Activated naive CD8-positive, alpha-beta T cell treated with anti-CD3 and anti-CD28 coated beads for 36 hours (primary cell): ENCODE data around the gene KYAT1. TPM values are rescaled to one million over a fixed set of nuclear protein-coding genes. Genes with fewer than 3 reads are reported as not detected.

ENCODE experiments used
- DNase-seq: peaks from one replicate; pipeline ENCODE4 v3.0.0; 2021
- H3K27ac Mint-ChIP-seq: one replicate; pipeline ENCODE4 v1.8.0; 2022; ENCODE audit warnings: mild to moderate bottlenecking, moderate library complexity, mixed read lengths
- H3K27me3 Mint-ChIP-seq: one replicate; pipeline ENCODE4 v1.8.0; 2022; ENCODE audit warnings: mild to moderate bottlenecking, mixed read lengths
- H3K36me3 Mint-ChIP-seq: one replicate; pipeline ENCODE4 v1.8.0; 2021; ENCODE audit warnings: mild to moderate bottlenecking, mixed read lengths
- H3K4me1 Mint-ChIP-seq: one replicate; pipeline ENCODE4 v1.8.0; 2021; ENCODE audit warnings: mixed read lengths
- H3K4me3 Mint-ChIP-seq: one replicate; pipeline ENCODE4 v1.8.0; 2022; ENCODE audit warnings: mild to moderate bottlenecking, moderate library complexity, mixed read lengths
- H3K9me3 Mint-ChIP-seq: one replicate; pipeline ENCODE4 v1.8.0; 2022; ENCODE audit warnings: mixed read lengths
- total RNA-seq, 2 experiments: library from RNA; stranded (reverse); gene quantifications; one replicate each; pipeline ENCODE4 v1.2.3, GENCODE V29; 2021

Gene KYAT1
- total RNA-seq: 1 to 10 TPM; 7.4 to 9.4 TPM

GRCh38 chr9:128881884-128882676, at the start of gene KYAT1, which contains the start of gene LRRC8A:
Gene KYAT1 (minus strand): TSS chr9:128881950. CDS start chr9:128845405, 36,545 bp downstream.
Gene LRRC8A (plus strand): TSS chr9:128882133. CDS start chr9:128907165, 25,032 bp downstream.
- H3K36me3 Mint-ChIP-seq: peaks cover 18% of the 10 kb centered on the region
- H3K4me3 Mint-ChIP-seq: peak within 1 kb of the TSS; percentile 96
- no peaks in the 10 kb centered on the region for H3K27me3 Mint-ChIP-seq
- peak within 1 kb of the TSS; percentile 93 for H3K27ac Mint-ChIP-seq
- H3K4me1 Mint-ChIP-seq: peaks cover 43% of the 10 kb centered on the region
- DNase-seq: peak; percentile 99
- H3K9me3 Mint-ChIP-seq: no peaks in the 10 kb centered on the region

- DNase-seq: no peak
- H3K4me1 Mint-ChIP-seq: peaks cover 7% of the 10 kb centered on the region
- no peaks in the 10 kb centered on the region for H3K36me3 Mint-ChIP-seq
- no peak overlapping the region for H3K27ac Mint-ChIP-seq
- no peaks in the 10 kb centered on the region for H3K27me3 Mint-ChIP-seq
- no peak overlapping the region for H3K4me3 Mint-ChIP-seq
- no peaks in the 10 kb centered on the region for H3K9me3 Mint-ChIP-seq
These were observed 47.8 kb upstream of the KYAT1 start for GRCh38 chr9:128929560-128929959.

- no peaks in the 10 kb centered on the region for H3K27me3 Mint-ChIP-seq
- no peaks in the 10 kb centered on the region for H3K36me3 Mint-ChIP-seq
- no peak for DNase-seq
- no peak overlapping the region for H3K4me3 Mint-ChIP-seq
- H3K4me1 Mint-ChIP-seq: peaks cover 7% of the 10 kb centered on the region
- H3K27ac Mint-ChIP-seq: no peak overlapping the region
- no peaks in the 10 kb centered on the region for H3K9me3 Mint-ChIP-seq
These were observed 46.9 kb upstream of the KYAT1 start for GRCh38 chr9:128928624-128929023.

DNA sequence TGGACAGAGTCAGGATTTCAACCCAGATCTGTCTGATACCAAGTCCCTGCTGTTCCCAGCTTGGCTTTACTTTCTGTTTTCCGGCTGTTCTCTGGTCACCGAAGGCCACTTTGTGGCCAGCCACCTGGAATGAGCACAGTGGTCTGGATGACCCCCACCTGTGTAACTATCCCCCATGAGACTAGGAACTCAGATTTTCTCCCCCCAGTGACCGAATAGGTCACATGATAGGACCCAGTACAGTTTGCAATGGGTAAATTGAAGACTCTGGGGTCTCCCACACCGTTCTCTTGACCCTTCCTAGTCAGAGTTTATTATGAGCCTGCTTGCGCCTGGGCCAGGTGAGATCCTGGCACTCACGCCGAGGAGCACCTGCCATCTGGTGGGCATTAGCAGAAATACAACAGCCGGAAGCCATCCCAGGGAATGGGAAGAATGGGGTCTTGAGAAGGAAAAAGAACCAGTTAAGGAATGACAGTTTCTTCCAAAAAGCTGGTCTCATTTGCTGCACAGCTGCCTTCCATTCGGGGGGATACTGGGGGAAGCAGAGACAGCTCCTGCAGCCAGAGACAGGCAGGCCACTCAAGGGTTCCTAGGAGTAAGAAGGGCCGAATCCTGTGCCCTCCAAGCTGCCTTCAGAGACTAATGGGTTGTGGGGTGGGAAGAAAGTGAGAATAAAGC, 46.1 kb upstream of the KYAT1 start:
- peaks cover 7% of the 10 kb centered on the region for H3K4me1 Mint-ChIP-seq
- no peaks in the 10 kb centered on the region for H3K36me3 Mint-ChIP-seq
- H3K27ac Mint-ChIP-seq: no peak overlapping the region
- H3K4me3 Mint-ChIP-seq: no peak overlapping the region
- DNase-seq: peak; percentile 28
- no peaks in the 10 kb centered on the region for H3K9me3 Mint-ChIP-seq
- H3K27me3 Mint-ChIP-seq: no peaks in the 10 kb centered on the region

DNA sequence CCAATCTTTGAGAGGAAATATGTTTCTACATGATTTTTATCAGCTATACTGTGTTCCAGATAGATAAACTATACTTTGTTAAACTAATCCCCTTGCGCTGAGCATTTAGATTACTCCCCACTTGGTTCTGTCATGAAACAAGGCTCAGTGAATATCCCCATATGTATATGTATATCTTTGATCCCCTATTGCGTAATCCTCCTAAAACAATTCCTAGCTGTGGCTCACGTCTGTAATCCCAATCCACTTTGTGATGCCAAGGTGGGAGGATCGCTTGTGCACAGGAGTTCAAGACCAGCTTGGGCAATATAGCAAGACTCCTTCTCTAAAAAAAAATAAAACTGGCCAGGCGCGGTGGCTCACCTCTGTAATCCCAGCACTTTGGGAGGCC, 41.7 kb upstream of the KYAT1 start:
- no peak overlapping the region for H3K27ac Mint-ChIP-seq
- DNase-seq: no peak
- H3K9me3 Mint-ChIP-seq: no peaks in the 10 kb centered on the region
- peaks cover 13% of the 10 kb centered on the region for H3K4me1 Mint-ChIP-seq
- H3K36me3 Mint-ChIP-seq: no peaks in the 10 kb centered on the region
- no peak overlapping the region for H3K4me3 Mint-ChIP-seq
- H3K27me3 Mint-ChIP-seq: no peaks in the 10 kb centered on the region

DNA sequence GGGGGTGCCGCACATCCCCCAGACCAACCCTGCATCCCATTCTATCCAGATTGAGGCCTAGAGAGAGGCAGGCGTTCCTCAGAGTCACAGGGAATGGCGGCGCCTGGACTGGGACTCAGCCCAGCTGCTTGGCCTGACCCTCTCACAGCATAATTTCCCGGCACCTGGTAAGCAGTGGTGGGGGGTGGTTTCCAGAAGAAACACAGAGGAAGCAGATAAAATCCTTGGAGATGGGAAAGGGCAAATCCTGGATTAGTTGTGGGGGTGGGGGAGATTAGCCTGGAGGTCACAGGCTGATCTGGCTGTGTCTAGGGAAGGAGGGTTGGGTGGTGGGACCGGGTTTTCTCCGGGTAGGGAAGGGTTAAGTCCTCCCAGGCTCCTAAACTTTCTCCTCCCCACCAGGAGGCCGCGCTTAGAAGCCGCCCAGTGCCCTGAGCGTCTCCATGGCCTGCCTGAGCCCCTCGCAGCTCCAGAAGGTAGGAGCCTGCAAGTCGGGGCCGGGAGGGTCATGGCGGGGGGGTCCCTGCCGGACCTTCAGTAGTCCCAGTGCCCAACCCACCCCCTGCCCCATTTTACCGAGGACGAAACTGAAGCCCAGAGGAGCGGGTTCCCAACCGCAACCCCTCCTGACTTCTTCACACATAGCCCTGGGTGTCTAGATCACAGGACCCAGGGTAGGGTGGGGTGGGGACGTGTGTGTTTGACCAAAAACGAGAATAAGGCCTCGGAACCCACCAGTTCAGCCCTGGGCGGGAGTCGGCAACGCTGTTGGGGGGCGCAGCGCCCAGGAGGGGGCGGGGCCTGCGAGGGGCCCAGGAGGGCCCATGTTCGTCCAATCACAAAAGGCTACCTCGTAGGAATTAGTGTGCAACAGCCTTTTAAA, 40.4 kb upstream of the KYAT1 start:
- DNase-seq: peak; percentile 57

GRCh38 chr9:128920381-128921058, 38.8 kb upstream of the KYAT1 start, which contains the start of gene PHYHD1:
Gene PHYHD1 (plus strand): TSS chr9:128920982. CDS start chr9:128922324, 1,342 bp downstream.
- peaks cover 5% of the 10 kb centered on the region for H3K4me1 Mint-ChIP-seq
- H3K4me3 Mint-ChIP-seq: peak within 1 kb of the TSS; percentile 42
- no peaks in the 10 kb centered on the region for H3K36me3 Mint-ChIP-seq
- no peaks in the 10 kb centered on the region for H3K9me3 Mint-ChIP-seq
- H3K27ac Mint-ChIP-seq: peak within 1 kb of the TSS; percentile 46
- no peaks in the 10 kb centered on the region for H3K27me3 Mint-ChIP-seq
- no peak for DNase-seq

More for the DNA sequence above, 40.4 kb upstream of the KYAT1 start:
- Mint-ChIP-seq H3K27ac (no peak overlapping the region), H3K27me3 (no peaks in the 10 kb centered on the region), H3K4me3 (peak overlapping the region; percentile 42), H3K36me3 (no peaks in the 10 kb centered on the region), H3K4me1 (peaks cover 9% of the 10 kb centered on the region), H3K9me3 (no peaks in the 10 kb centered on the region)

DNA sequence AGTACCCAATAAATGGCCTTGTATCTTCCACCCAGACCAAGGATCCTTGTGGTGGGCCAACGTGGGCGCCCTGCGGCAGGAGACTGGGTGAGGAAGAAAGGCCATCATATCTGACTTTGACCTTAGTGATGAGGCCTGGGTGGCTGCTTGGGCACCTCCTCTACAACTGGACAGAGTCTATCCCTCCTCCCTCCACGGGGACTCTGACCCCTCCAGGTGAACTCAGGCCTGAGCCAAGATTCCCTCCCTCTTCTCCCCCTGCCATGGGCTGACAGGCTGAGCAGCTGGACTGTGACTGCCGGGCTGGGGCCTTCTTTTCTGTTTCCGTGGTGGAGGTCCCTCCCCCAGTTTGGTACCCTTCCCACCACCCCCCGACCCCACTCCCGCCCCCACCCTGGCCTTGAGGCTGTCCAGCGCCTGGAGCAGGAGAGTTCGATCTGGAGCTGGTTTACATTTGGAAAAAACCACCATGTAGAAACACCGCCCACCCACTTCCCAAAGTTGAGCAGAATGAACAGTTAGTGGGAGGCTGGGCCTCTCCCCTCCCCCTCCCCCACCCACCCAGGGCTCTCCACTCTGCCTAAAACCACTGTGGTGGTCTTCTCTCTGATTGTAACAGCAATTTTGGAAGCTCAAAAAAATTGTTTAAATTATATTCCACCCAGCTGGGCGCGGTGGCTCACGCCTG, 37.8 kb upstream of the KYAT1 start:
- no peak for DNase-seq
- Mint-ChIP-seq H3K27ac (no peak overlapping the region), H3K9me3 (no peaks in the 10 kb centered on the region), H3K36me3 (no peaks in the 10 kb centered on the region), H3K27me3 (no peaks in the 10 kb centered on the region), H3K4me3 (no peak overlapping the region), H3K4me1 (peaks cover 6% of the 10 kb centered on the region)

DNA sequence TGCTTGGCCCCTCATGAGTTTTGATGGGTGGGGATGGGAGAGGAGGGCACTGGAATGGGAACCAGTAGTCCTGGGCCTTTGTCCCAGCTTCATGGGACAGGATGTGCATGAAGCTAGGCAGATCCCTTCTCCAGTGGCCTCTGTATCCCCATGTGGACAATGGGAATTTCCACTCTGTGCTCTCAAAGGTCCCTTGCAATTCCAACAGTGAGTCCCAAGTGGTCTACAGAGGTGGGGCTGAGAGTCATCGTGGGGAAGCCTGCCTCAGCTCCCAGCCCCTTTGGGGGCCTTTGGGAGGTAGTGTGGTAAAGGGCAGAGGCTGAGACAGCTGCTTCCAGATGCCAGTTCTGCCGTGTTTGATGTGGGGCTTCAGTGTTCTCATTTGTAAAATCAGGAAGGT, 37.2 kb upstream of the KYAT1 start:
- peak overlapping the region; percentile 19 for H3K27ac Mint-ChIP-seq

GRCh38 chr9:128917151-128917849, 35.5 kb upstream of the KYAT1 start:
- Mint-ChIP-seq H3K4me1 (peaks cover 25% of the 10 kb centered on the region), H3K27ac (no peak overlapping the region)

More for the DNA sequence above, 37.2 kb upstream of the KYAT1 start:
- no peaks in the 10 kb centered on the region for H3K36me3 Mint-ChIP-seq
- no peak for DNase-seq
- no peaks in the 10 kb centered on the region for H3K9me3 Mint-ChIP-seq
- H3K4me3 Mint-ChIP-seq: no peak overlapping the region
- no peaks in the 10 kb centered on the region for H3K27me3 Mint-ChIP-seq
- H3K4me1 Mint-ChIP-seq: peaks cover 9% of the 10 kb centered on the region

GRCh38 chr9:128916745-128917144, 35.0 kb upstream of the KYAT1 start:
- no peaks in the 10 kb centered on the region for H3K27me3 Mint-ChIP-seq
- no peak for DNase-seq
- no peak overlapping the region for H3K4me3 Mint-ChIP-seq
- H3K9me3 Mint-ChIP-seq: no peaks in the 10 kb centered on the region
- H3K27ac Mint-ChIP-seq: no peak overlapping the region
- H3K36me3 Mint-ChIP-seq: peaks cover 9% of the 10 kb centered on the region
- peaks cover 31% of the 10 kb centered on the region for H3K4me1 Mint-ChIP-seq

More at GRCh38 chr9:128917151-128917849, 35.5 kb upstream of the KYAT1 start:
- H3K9me3 Mint-ChIP-seq: no peaks in the 10 kb centered on the region
- H3K36me3 Mint-ChIP-seq: peaks cover 7% of the 10 kb centered on the region
- no peaks in the 10 kb centered on the region for H3K27me3 Mint-ChIP-seq
- no peak overlapping the region for H3K4me3 Mint-ChIP-seq
- no peak for DNase-seq

DNA sequence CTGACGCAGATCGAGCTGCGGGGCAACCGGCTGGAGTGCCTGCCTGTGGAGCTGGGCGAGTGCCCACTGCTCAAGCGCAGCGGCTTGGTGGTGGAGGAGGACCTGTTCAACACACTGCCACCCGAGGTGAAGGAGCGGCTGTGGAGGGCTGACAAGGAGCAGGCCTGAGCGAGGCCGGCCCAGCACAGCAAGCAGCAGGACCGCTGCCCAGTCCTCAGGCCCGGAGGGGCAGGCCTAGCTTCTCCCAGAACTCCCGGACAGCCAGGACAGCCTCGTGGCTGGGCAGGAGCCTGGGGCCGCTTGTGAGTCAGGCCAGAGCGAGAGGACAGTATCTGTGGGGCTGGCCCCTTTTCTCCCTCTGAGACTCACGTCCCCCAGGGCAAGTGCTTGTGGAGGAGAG, 34.5 kb upstream of the KYAT1 start:
- H3K27me3 Mint-ChIP-seq: no peaks in the 10 kb centered on the region
- H3K27ac Mint-ChIP-seq: no peak overlapping the region
- H3K4me1 Mint-ChIP-seq: peaks cover 36% of the 10 kb centered on the region
- H3K36me3 Mint-ChIP-seq: peaks cover 9% of the 10 kb centered on the region
- H3K9me3 Mint-ChIP-seq: no peaks in the 10 kb centered on the region
- no peak overlapping the region for H3K4me3 Mint-ChIP-seq
- no peak for DNase-seq

DNA sequence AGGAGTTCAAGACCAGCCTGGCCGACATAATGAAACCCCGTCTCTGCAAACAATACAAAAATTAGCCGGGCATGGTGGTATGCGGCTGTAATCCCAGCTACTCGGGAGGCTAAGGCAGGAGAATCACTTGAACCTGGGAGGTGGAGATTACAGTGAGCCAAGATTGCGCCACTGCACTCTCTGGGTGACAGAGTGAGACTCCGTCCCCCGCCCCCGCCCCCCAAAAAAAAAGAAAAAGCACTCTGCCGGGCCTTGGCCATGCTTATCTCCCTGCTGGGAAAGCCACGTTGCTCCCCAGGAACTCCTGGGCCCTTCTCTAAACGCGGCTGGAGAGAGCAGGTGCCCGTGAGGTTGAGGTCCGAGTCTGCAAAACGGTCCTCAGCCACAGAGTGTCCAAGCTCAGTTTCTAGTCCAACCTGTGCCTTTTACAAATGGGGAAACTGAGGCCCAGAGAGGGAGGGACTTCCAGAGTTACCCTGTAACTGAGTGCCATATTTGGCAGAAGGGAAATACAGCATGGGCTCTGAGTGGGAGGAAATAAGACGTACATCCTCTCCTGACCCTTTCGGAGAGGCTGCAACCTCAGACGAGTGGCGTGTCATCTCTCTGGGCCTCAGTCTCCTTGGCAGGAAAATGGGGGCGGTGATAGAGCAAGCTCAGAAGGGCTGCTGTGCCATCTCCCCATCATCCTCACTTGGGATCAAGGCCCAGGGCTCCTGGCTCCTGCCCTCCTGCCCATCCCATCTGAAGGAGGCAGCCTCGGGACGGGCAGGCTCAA, 32.4 kb upstream of the KYAT1 start:
- no peaks in the 10 kb centered on the region for H3K27me3 Mint-ChIP-seq
- H3K4me1 Mint-ChIP-seq: peaks cover 50% of the 10 kb centered on the region
- H3K9me3 Mint-ChIP-seq: no peaks in the 10 kb centered on the region
- H3K36me3 Mint-ChIP-seq: peaks cover 14% of the 10 kb centered on the region
- H3K27ac Mint-ChIP-seq: no peak overlapping the region
- DNase-seq: no peak
- no peak overlapping the region for H3K4me3 Mint-ChIP-seq
